Right lobe of liver (tissue), 4 donors: Measurements from ENCODE around the gene MED15.

Source experiments
- POLR2A ChIP-seq: fragments of 450-650 bp; IDR thresholded peaks from one replicate; pipeline ENCODE4 v1.6.1; 2017; ENCODE audit warnings: antibody characterized with exemption, mild to moderate bottlenecking
- TF ChIP-seq, protein P1 (sequence below), 4 donors: fragments of 200-600 bp in 3 of 4; fragments of 450-650 bp in 1 of 4; IDR thresholded peaks; one replicate each; pipeline versions ENCODE4 v1.5.1 to v1.8.0; 2016 to 2022; ENCODE audit warnings: antibody characterized with exemption in 4 of 4, mild to moderate bottlenecking in 2 of 4
- donor health status: DM: no; HTN: no; CAD: no.
- donor health status: DM: no; HTN: no; CAD: no.
- donor health status: DM: no; HTN: yes; CAD: no.

DNA sequence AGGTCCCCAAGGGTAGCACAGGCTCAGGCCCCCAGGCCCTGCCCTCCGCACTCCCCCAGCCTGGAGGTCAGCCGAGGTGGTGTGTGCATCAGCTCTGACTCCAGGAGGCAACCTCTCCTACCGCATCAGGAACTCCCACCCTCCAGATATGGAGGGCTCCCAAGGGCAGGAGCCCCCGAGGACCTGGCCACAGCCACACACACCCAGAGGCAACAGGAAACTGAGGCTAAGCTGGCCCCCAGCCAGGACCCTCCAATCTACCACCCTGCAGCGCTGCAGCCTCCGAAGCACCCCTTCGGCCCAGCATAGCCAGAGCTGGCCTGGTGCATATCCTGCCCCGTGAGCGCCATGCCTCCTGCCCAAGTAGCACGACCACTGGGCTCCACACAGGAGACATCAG, 104.0 kb downstream of the MED15 start:
- TF ChIP-seq, protein P1, sequence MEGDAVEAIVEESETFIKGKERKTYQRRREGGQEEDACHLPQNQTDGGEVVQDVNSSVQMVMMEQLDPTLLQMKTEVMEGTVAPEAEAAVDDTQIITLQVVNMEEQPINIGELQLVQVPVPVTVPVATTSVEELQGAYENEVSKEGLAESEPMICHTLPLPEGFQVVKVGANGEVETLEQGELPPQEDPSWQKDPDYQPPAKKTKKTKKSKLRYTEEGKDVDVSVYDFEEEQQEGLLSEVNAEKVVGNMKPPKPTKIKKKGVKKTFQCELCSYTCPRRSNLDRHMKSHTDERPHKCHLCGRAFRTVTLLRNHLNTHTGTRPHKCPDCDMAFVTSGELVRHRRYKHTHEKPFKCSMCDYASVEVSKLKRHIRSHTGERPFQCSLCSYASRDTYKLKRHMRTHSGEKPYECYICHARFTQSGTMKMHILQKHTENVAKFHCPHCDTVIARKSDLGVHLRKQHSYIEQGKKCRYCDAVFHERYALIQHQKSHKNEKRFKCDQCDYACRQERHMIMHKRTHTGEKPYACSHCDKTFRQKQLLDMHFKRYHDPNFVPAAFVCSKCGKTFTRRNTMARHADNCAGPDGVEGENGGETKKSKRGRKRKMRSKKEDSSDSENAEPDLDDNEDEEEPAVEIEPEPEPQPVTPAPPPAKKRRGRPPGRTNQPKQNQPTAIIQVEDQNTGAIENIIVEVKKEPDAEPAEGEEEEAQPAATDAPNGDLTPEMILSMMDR (IDR thresholded peaks at IDR 0.05), result no peak
- TF ChIP-seq POLR2A, result no peak
